H1 (cell line): Measurements from ENCODE around the gene SIX6.

Experiments used
- CHD1 ChIP-seq: IDR thresholded peaks from 2 replicates; pipeline ENCODE4 v1.6.1; 2012; ENCODE audit warnings: low read depth, low read length, improper control_type of control experiment
- EZH2 ChIP-seq: fragments of 200-600 bp; sonication (generic); IDR thresholded peaks from 2 replicates; pipeline ENCODE4 v1.7.1; 2012; ENCODE audit warnings: low read depth, mild to moderate bottlenecking, moderate library complexity, low read length, inconsistent platforms; ENCODE audit not compliant: severe bottlenecking
- POLR2AphosphoS5 ChIP-seq: IDR thresholded peaks from 2 replicates; pipeline ENCODE4 v1.6.1; 2011; ENCODE audit warnings: low read depth, low read length
- RBBP5 ChIP-seq: IDR thresholded peaks from 2 replicates; pipeline ENCODE4 v1.7.1; 2012; ENCODE audit warnings: low read depth, mild to moderate bottlenecking, inconsistent platforms, low read length, moderate library complexity, borderline replicate concordance
- SIN3A ChIP-seq, 2 experiments: IDR thresholded peaks in 1 of 2; conservative IDR thresholded peaks in 1 of 2; 2 replicates each; pipeline ENCODE4 v1.6.1; 2011 to 2012; ENCODE audit warnings: low read length in 2 of 2, improper control_type of control experiment in 1 of 2, low read depth in 1 of 2, mild to moderate bottlenecking in 1 of 2
- SP1 ChIP-seq: IDR thresholded peaks from 2 replicates; pipeline ENCODE4 v1.6.1; 2011; ENCODE audit warnings: low read depth, low read length
- TAF1 ChIP-seq: IDR thresholded peaks from 2 replicates; pipeline ENCODE4 v1.6.1; 2011; ENCODE audit warnings: mild to moderate bottlenecking, low read depth, low read length
- TF ChIP-seq, protein P1 (sequence below), 3 experiments: IDR thresholded peaks; 1 replicate in 2 of 3; 2 replicates in 1 of 3; pipeline versions ENCODE4 v1.5.1 to v1.6.1; 2011; ENCODE audit warnings: low read length in 3 of 3, mild to moderate bottlenecking in 3 of 3, inconsistent platforms in 2 of 3, low read depth in 1 of 3, moderate library complexity in 1 of 3; ENCODE audit not compliant: insufficient read depth in 1 of 3; ENCODE audit errors: control extremely low read depth in 1 of 3

GRCh38 chr14:60506462-60506984 is 2.4 kb upstream of the SIX6 start:
- TF ChIP-seq SP1: no peak
- TF ChIP-seq TAF1: no peak
- no peak for TF ChIP-seq POLR2AphosphoS5
- TF ChIP-seq, protein P1, sequence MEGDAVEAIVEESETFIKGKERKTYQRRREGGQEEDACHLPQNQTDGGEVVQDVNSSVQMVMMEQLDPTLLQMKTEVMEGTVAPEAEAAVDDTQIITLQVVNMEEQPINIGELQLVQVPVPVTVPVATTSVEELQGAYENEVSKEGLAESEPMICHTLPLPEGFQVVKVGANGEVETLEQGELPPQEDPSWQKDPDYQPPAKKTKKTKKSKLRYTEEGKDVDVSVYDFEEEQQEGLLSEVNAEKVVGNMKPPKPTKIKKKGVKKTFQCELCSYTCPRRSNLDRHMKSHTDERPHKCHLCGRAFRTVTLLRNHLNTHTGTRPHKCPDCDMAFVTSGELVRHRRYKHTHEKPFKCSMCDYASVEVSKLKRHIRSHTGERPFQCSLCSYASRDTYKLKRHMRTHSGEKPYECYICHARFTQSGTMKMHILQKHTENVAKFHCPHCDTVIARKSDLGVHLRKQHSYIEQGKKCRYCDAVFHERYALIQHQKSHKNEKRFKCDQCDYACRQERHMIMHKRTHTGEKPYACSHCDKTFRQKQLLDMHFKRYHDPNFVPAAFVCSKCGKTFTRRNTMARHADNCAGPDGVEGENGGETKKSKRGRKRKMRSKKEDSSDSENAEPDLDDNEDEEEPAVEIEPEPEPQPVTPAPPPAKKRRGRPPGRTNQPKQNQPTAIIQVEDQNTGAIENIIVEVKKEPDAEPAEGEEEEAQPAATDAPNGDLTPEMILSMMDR (IDR thresholded peaks at IDR 0.05; ENCODE audit: control extremely low read depth in 1 of 3, insufficient read depth in 1 of 3, low read depth in 1 of 3, low read length in 3 of 3): no peak
- TF ChIP-seq RBBP5: no peak
- no peak for TF ChIP-seq SIN3A (conservative IDR thresholded peaks at IDR 0.05 in 1 of 2, IDR thresholded peaks at IDR 0.05 in 1 of 2; ENCODE audit: low read depth in 1 of 2, low read length in 2 of 2)
- TF ChIP-seq CHD1: no peak
- TF ChIP-seq EZH2: no peak
